ENCODE measurements around the gene TMPRSS12.
"Not testable (repeated sequence)": the region's sequence is repeated elsewhere in the genome, so short reads cannot be mapped to it uniquely, and the experiment has no call there.

TMPRSS12 gene

DNA sequence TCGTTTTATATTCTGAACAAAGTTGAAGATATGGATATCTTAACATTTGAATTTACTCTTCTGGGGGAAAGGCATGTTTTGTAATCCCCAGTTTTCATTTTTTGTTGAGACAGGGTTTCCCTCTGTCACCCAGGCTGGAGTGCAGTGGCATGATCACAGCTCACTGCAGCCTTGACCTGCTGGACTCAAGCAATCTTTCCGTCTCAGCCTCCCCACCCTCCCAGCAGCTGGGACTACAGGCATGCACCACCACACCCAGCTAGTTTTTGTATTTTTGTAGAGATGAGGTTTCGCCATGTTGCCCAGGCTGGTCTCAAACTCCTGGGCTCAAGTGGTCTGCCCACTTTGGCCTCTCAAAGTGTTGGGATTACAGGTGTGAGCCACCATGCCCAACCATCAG lies 84.2 kb downstream of the TMPRSS12 start:
- not testable (repeated sequence) for DNase-seq (ENCODE audit: low spot score)

DNA sequence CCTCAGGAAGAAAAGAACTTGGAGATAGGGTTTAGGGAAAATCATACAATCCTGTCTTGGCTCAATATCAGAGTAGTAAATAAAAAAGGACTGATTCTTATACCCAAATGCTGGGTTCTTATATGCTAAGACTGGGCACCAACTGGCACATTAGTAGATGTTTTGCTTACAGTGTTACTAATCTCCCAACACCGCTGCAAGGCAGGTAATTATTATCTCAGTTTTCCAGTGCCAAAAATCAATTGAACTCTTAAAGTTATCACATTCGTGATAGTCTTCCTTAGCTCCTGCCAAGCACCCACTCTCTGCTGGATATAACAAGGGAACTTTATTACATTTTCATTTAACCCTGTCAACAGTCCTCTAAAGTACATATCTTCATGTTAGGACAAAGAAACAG lies 84.6 kb downstream of the TMPRSS12 start:
- DNase-seq (ENCODE audit: low spot score), result no peak

DNA sequence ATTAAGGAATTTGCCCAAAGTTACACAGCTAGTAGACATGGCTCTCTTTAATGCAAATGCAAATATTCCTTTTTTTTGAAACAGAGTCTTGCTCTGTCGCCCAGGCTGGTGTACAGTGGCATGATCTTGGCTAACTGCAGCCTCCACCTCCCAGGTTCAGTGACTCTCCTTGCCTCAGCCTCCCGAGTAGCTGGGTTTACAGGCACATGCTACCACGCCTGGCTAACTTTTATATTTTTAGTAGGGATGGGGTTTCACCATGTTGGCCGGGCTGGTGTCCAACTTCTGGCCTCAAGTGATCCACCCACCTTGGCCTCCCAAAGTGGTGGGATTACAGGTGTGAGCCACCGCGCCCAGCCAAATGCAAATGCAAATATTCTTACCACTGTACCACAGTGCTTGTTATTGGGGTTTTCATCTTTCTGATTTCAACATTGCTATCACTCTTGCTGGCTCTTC lies 85.1 kb downstream of the TMPRSS12 start:
- DNase-seq (ENCODE audit: low spot score), result no peak

DNA sequence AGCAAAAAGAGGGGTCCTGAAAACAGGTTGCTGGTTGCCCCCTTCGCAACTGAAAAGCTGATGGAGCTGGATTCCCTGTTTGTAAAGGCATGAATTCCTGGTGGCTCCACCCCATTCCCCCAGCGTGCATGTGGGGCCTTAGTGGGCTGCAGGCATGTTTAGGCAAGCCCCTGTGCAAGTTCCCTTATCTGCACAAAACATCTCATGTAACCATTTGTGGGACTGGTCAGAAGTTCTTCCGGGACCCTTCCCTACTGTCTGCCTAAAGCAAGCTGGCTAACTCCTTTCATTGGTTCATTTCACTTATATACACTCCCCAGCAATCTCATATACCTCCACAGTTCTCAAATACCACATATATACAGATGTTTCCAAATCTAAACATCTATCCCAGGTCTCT lies 85.7 kb downstream of the TMPRSS12 start:
- no peak for DNase-seq (ENCODE audit: low spot score)

DNA sequence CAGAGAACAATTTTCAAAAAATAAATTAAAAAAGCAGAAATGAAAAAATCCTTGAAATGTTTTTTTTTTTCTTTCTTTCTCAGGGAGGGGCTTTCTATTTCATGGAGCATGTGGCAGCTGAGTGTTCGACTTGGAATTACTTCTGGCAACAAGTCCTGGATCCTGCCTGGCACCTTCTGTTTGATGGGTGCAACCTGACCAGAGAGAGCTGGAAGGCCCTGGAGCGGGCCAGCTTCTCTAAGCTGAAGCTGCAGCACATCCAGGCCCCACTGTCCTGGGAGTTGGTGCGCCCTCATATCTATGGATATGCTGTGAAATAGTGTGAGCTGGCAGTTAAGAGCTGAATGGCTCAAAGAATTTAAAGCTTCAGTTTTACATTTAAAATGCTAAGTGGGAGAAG lies 87.1 kb downstream of the TMPRSS12 start:
- DNase-seq (ENCODE audit: low spot score), result no peak

DNA sequence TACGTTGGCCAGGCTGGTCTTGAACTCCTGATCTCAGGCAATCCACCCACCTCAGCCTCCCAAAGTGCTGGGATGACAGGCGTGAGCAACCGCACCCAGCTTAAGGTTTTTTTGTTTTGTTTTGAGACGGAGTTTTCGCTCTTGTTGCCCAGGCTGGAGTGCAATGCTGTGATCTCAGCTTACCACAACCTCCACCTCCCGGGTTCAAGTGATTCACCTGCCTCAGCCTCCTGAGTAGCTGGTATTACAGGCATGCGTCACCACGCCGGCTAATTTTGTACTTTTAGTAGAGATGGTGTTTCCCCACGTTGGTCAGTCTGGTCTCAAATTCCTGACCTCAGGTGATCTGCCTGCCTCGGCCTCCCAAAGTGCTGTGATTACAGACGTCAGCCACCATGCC lies 87.8 kb downstream of the TMPRSS12 start:
- DNase-seq (ENCODE audit: low spot score), result peak; percentile 6

DNA sequence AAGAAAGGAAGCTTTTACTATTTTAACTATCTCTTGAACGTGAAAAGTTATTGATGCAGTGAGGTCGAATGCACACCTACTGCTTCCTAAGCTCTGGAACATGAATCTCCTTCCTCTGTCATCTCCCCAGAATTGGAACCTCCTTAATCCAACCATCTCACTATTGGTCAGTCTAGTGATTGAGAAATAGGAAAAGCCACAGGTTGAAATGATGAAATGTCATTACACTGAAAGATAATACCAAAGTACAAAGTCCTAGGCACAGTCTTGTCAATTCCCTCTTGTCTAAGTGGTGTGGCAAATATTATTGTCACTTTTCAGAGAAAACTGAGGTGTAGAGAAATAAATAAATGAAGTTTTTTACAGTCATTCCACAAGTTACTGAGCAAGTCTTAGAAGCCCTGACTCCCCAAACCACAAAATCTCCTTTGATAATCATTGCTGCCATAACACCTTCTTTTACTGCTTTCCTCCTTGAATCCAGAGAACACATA lies 90.1 kb downstream of the TMPRSS12 start:
- DNase-seq (ENCODE audit: low spot score), result peak; percentile 17

DNA sequence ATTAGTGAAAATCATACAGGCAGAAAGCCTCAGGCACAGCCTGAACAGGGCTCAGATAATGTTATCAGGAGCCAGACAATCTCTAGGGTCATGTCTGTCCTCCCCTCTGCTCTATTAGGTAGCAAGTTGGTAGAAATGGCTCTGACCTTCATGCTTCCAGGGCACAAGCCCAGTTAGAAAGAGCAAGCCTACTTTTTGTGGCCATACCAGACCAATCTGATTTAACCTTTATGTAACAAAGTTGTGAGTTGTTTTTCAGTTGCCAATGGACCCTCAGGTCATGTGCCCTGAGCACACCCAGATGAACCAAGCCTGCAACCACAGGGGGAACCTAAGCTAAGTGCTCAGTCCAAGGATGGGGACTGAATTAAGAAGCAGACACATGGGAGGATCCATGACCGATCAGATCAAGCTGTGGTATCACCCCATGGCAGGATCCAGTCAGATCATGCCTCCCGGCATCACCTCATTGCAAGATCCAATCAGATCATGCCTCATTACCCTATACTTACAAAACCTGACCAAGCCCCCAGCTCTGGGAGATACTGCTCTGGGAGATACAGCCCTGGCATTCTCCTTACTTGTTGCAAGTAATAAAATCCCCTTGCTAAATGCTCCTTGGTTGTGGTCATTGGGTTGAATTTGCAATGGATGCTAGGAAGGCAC lies 90.9 kb downstream of the TMPRSS12 start:
- no peak for DNase-seq (ENCODE audit: low spot score)

DNA sequence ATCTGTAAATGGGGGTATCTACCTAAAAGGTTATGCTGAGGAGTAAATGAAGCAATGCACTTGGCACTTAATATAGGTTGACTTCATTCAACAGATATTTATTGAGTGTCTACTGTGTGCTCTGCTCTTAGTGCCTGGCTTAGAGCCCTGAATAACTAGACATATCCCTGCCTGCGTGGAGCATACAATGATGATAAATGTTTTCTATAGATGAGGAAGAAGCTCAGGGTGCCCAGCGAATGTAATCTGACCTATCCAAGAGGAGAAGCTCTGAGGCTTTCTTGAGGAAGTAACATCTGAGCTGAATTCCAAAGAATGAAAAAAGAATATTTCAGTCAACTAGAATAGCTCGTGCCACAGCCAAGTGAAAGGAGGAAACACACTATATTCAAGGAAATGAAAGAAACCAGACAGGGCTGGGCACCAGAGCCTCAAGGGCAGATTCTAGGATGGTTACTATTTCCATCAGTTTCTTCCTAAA lies 91.7 kb downstream of the TMPRSS12 start:
- no peak for DNase-seq (ENCODE audit: low spot score)

DNA sequence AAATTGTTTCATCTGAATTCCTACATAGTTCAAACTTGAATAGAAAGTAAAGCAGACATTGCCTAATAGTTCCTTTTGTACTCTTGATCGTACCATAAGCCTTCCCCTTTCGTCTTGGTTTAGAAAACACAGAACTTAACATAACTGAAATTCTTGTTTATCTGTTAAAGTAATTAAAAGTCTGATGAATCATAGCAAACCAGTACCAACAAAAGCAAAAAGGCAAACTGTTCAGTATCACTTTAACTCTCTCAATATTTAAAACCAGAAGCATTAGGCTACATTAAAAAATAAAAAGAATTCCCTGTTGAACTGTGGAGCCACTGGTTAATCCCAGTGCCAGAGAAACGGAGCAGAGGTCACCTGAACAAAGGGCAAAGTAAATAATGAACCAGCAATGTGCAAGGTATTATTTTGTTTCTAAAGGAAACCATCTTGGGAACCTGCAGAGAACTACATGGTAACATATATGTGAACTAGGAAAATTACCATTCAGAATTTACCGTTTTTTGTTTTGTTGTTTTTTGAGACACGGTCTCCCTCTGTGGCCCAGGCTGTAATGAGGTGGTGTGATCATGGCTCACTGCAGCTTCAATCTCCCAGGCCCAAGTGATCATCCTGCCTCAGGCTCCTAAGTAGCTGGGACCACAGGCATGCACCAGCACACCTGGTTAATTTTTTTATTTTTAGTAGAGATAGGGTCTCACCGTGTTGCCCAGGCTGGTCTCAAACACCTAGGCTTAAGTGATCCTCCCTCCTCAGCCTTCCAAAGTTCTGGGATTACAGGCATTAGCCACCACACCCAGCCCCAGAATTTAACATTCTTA lies 92.5 kb downstream of the TMPRSS12 start:
- no peak for DNase-seq (ENCODE audit: low spot score)

DNA sequence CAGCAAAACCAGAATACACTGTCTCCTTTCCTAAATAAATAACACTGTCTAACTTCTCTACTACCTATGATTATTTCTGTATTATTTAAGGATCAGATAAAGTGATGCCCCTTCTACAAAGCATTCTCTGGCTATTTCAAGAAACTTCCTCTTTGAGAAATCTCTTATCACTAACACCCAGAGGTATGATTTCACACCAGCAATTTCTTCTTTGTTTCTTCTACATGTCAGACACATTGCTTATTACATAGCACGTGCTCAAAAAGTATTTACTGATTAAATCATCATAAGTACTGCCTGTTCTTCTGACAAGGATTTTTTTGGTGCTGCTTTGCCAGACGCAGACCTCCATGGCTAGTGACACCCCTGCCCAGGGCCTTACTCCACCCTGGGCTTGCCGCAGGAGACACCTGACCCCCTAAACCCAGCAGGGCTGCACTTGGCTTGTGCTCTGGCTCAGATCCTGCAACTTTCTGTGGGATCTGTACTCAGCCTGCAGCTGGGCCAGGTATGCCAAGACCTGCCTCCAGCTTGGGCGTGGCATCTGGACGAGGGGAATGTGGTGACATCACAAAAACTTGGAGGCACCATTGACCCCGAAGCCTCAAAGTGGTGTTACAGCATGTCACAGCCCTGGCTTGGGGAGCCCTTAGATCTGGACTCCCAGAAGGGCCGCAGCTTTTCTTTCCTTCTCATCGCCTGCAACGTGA lies 94.2 kb downstream of the TMPRSS12 start:
- DNase-seq (ENCODE audit: low spot score), result no peak
